HG02798 (cell line): ENCODE data around the gene P2RY2.

ENCODE experiments used
- ATAC-seq: cut with Tn5 transposase; IDR thresholded peaks from one replicate; pipeline ENCODE4 v1.9.1; 2021; ENCODE audit warnings: mild to moderate bottlenecking; ENCODE audit not compliant: unreplicated experiment, poor library complexity

P2RY2 gene

GRCh38 chr11:73239111-73239521 lies 21.0 kb downstream of the P2RY2 start:
- ATAC-seq: no peak

- ATAC-seq: no peak
Measured at GRCh38 chr11:73239571-73240189, 21.6 kb downstream of the P2RY2 start.

- no peak for ATAC-seq
Measured at GRCh38 chr11:73240190-73240781, 22.2 kb downstream of the P2RY2 start.

- ATAC-seq: no peak
Measured at GRCh38 chr11:73241300-73241699, 23.2 kb downstream of the P2RY2 start.

- peak; percentile 79 for ATAC-seq
Measured at GRCh38 chr11:73242251-73243092, 24.4 kb downstream of the P2RY2 start.

GRCh38 chr11:73243093-73243485 lies 25.0 kb downstream of the P2RY2 start:
- no peak for ATAC-seq

GRCh38 chr11:73244589-73245240 lies 26.6 kb downstream of the P2RY2 start:
- ATAC-seq: no peak

- ATAC-seq: no peak
Measured at GRCh38 chr11:73245461-73245860, 27.4 kb downstream of the P2RY2 start.

- ATAC-seq: no peak
Measured at GRCh38 chr11:73246303-73246702, 28.2 kb downstream of the P2RY2 start.

GRCh38 chr11:73248526-73249185 lies 30.6 kb downstream of the P2RY2 start:
- no peak for ATAC-seq

- ATAC-seq: peak; percentile 72
Measured at GRCh38 chr11:73249304-73249703, 31.2 kb downstream of the P2RY2 start.

- no peak for ATAC-seq
Measured at GRCh38 chr11:73249853-73250783, 32.0 kb downstream of the P2RY2 start.

- ATAC-seq: no peak
Measured at GRCh38 chr11:73252577-73253191, 34.6 kb downstream of the P2RY2 start.

- ATAC-seq: no peak
Measured at GRCh38 chr11:73257342-73258103, 39.4 kb downstream of the P2RY2 start.

GRCh38 chr11:73258104-73259035 lies 40.3 kb downstream of the P2RY2 start:
- no peak for ATAC-seq

GRCh38 chr11:73259406-73260126 lies 41.5 kb downstream of the P2RY2 start:
- no peak for ATAC-seq

GRCh38 chr11:73260127-73260457 lies 42.0 kb downstream of the P2RY2 start:
- no peak for ATAC-seq
